OCI-LY1 (cell line): ENCODE data around the gene C12orf43.
"Not testable (repeated sequence)": the region's sequence is repeated elsewhere in the genome, so short reads cannot be mapped to it uniquely, and the experiment has no call there.

Source experiments
- H2AFZ ChIP-seq: fragments of 200-600 bp; sonication (generic), shearing (Covaris generic); 2 replicates; pipeline ENCODE4 v1.6.0; 2014; ENCODE audit warnings: antibody characterized with exemption, mild to moderate bottlenecking, low read length
- H3F3A ChIP-seq: fragments of 200-600 bp; sonication (generic), shearing (Covaris generic); 2 replicates; pipeline ENCODE4 v1.6.0; 2014; ENCODE audit warnings: mild to moderate bottlenecking, antibody characterized with exemption, low read length, moderate library complexity; ENCODE audit not compliant: insufficient read depth
- H3K27ac ChIP-seq: fragments of 200-600 bp; sonication (generic); 2 replicates; pipeline ENCODE4 v1.5.1; 2014; ENCODE audit warnings: low read length, mixed run types, mild to moderate bottlenecking, low read depth; ENCODE audit not compliant: poor library complexity, severe bottlenecking
- H3K27me3 ChIP-seq: fragments of 200-600 bp; sonication (generic); 2 replicates; pipeline ENCODE4 v1.6.0; 2014; ENCODE audit warnings: antibody characterized with exemption, mild to moderate bottlenecking, low read length, moderate library complexity; ENCODE audit not compliant: insufficient read depth
- H3K36me3 ChIP-seq: fragments of 200-600 bp; sonication (generic); 2 replicates; pipeline ENCODE4 v1.6.1; 2014; ENCODE audit warnings: mild to moderate bottlenecking, antibody characterized with exemption, low read length, moderate library complexity, mixed read lengths; ENCODE audit not compliant: insufficient read depth
- H3K4me1 ChIP-seq: fragments of 200-600 bp; sonication (generic); 2 replicates; pipeline ENCODE4 v1.5.1; 2014; ENCODE audit warnings: mild to moderate bottlenecking, low read length, moderate library complexity; ENCODE audit not compliant: insufficient read depth, severe bottlenecking
- H3K4me2 ChIP-seq: fragments of 200-600 bp; sonication (generic), shearing (Covaris generic); 2 replicates; pipeline ENCODE4 v1.6.1; 2014; ENCODE audit warnings: low read length
- H3K4me3 ChIP-seq: fragments of 200-600 bp; sonication (generic); 2 replicates; pipeline ENCODE4 v1.5.1; 2014; ENCODE audit warnings: low read length, low read depth, mild to moderate bottlenecking, mixed read lengths; ENCODE audit not compliant: poor library complexity, severe bottlenecking
- H3K79me2 ChIP-seq: fragments of 200-600 bp; shearing (Covaris generic); 2 replicates; pipeline ENCODE4 v1.6.1; 2016; ENCODE audit warnings: mixed run types, low read length, mixed read lengths; ENCODE audit not compliant: insufficient read depth
- H3K9ac ChIP-seq: fragments of 200-600 bp; sonication (generic), shearing (Covaris generic); 2 replicates; pipeline ENCODE4 v1.6.1; 2014; ENCODE audit warnings: mild to moderate bottlenecking, low read length, mixed read lengths
- H3K9me2 ChIP-seq: fragments of 200-600 bp; sonication (generic), shearing (Covaris generic); 2 replicates; pipeline ENCODE4 v1.6.1; 2014; ENCODE audit warnings: low read depth, mild to moderate bottlenecking, low read length, mixed read lengths
- H3K9me3 ChIP-seq: fragments of 200-600 bp; shearing (Covaris generic); 2 replicates; pipeline ENCODE4 v1.6.1; 2014; ENCODE audit warnings: low read length, mixed read lengths
- H4K20me1 ChIP-seq: fragments of 200-600 bp; sonication (generic), shearing (Covaris generic); 2 replicates; pipeline ENCODE4 v1.6.0; 2016; ENCODE audit warnings: mild to moderate bottlenecking, low read length; ENCODE audit not compliant: insufficient read depth
- CTCF ChIP-seq: fragments of 200-600 bp; sonication (generic), shearing (Covaris generic); IDR thresholded peaks from 2 replicates; pipeline ENCODE4 v1.5.1; 2017; ENCODE audit warnings: mild to moderate bottlenecking, antibody characterized with exemption, low read length, moderate library complexity, mixed read lengths
- EZH2 ChIP-seq: fragments of 200-600 bp; sonication (generic), shearing (Covaris generic); IDR thresholded peaks from 2 replicates; pipeline ENCODE4 v1.8.0; 2017; ENCODE audit warnings: borderline replicate concordance, mixed run types, mild to moderate bottlenecking, antibody characterized with exemption, low read length, moderate library complexity, mixed read lengths

C12orf43 gene

GRCh38 chr12:121015825-121016766 is at the start of gene C12orf43:
C12orf43 (minus strand) TSS chr12:121016487; CDS start chr12:121016474, 13 bp downstream.
- Histone ChIP-seq H2AFZ (peak within 1 kb of the TSS; percentile 90; the same call in 1 of the 2 replicates), H3K27ac (no peak within 1 kb of the TSS), H3K9me3 (no peaks in the 10 kb centered on the region), H3K79me2 (peaks cover 5% of the 10 kb centered on the region; the same call in 1 of the 2 replicates), H3K9me2 (no peaks in the 10 kb centered on the region), H3K36me3 (peaks cover 12% of the 10 kb centered on the region; the same call in 1 of the 2 replicates), H3K4me1 (peaks cover 13% of the 10 kb centered on the region), H3K4me3 (peak within 1 kb of the TSS; percentile 85), H3K27me3 (no peaks in the 10 kb centered on the region), H3K4me2 (peak within 1 kb of the TSS; percentile 97), H3K9ac (peak within 1 kb of the TSS; percentile 75), H4K20me1 (no peaks in the 10 kb centered on the region), H3F3A (no peaks in the 10 kb centered on the region)
- TF ChIP-seq EZH2 (no peak), CTCF (no peak)

GRCh38 chr12:121065345-121065744 is 49.1 kb upstream of the C12orf43 start:
- H2AFZ ChIP-seq, result no peak overlapping the region
- no peaks in the 10 kb centered on the region for H3K27me3 ChIP-seq
- H3K9me2 ChIP-seq, result no peaks in the 10 kb centered on the region
- H3K36me3 ChIP-seq, result no peaks in the 10 kb centered on the region
- H3K9ac ChIP-seq, result no peak overlapping the region
- no peak overlapping the region for H3K27ac ChIP-seq
- H3F3A ChIP-seq, result no peaks in the 10 kb centered on the region
- TF ChIP-seq CTCF (no peak), EZH2 (no peak)
- no peaks in the 10 kb centered on the region for H3K79me2 ChIP-seq
- H3K4me2 ChIP-seq, result no peak overlapping the region
- peaks cover 3% of the 10 kb centered on the region for H3K4me1 ChIP-seq
- H4K20me1 ChIP-seq, result no peaks in the 10 kb centered on the region
- H3K4me3 ChIP-seq, result no peak overlapping the region
- no peaks in the 10 kb centered on the region for H3K9me3 ChIP-seq

GRCh38 chr12:121064586-121064985 is 48.3 kb upstream of the C12orf43 start:
- H3K79me2 ChIP-seq, H3K36me3 ChIP-seq, H3K9me3 ChIP-seq, H3K4me2 ChIP-seq, H3K27ac ChIP-seq, H3K4me1 ChIP-seq, H2AFZ ChIP-seq, H3K27me3 ChIP-seq, H3K9ac ChIP-seq, H3F3A ChIP-seq, H3K4me3 ChIP-seq, H4K20me1 ChIP-seq, H3K9me2 ChIP-seq: not testable (repeated sequence)
